ENCODE results near the gene TEX22.

The TEX22 gene

GRCh38 chr14:105449276-105450122, 51.2 kb downstream of the TEX22 start (continued):
- TF ChIP-seq TSHZ1 (tag by site-specific recombination; IDR thresholded peaks at IDR 0.05; ENCODE audit: borderline replicate concordance) (no peak), PATZ1 (tag by site-specific recombination; IDR thresholded peaks at IDR 0.05) (no peak), ZNF138 (tag by site-specific recombination; IDR thresholded peaks at IDR 0.05; ENCODE audit: borderline replicate concordance) (no peak), ZNF404 (tag by site-specific recombination; IDR thresholded peaks at IDR 0.05) (no peak), ZFP41 (tag by site-specific recombination; IDR thresholded peaks at IDR 0.05; ENCODE audit: borderline replicate concordance) (no peak), ZNF37A (tag by site-specific recombination; IDR thresholded peaks at IDR 0.05) (no peak), ZNF16 (tag by site-specific recombination; IDR thresholded peaks at IDR 0.05; ENCODE audit: low read depth) (no peak), ZNF366 (tag by site-specific recombination; conservative IDR thresholded peaks at IDR 0.05) (no peak), ZNF280D (tag by site-specific recombination; IDR thresholded peaks at IDR 0.05) (no peak)

GRCh38 chr14:105450123-105450505, 51.8 kb downstream of the TEX22 start:
- CTCF ChIA-PET: interaction anchor here (0.6 kb wide), 1 partner anchor 10 kb away, joined by 3 read pairs; no protein-coding TSS in a partner anchor
- no peaks in the 10 kb centered on the region for H3K4me1 ChIP-seq (ENCODE audit: control insufficient read depth, insufficient read depth, low read length)
- no peaks in the 10 kb centered on the region for H3K9me3 ChIP-seq (ENCODE audit: control insufficient read depth, insufficient read depth, low read depth, low read length)
- no peak overlapping the region for H3K27ac ChIP-seq (ENCODE audit: extremely low read depth, low read depth, low read length)
- POLR2A ChIA-PET: no interaction called here
- H3K36me3 ChIP-seq (ENCODE audit: control insufficient read depth in 2 of 2, insufficient read depth in 1 of 2, low read length in 2 of 2): peaks cover 13 to 72% of the 10 kb centered on the region in 2 experiments; a peak in 2 of 3 replicates
- no peak overlapping the region for H3K4me3 ChIP-seq (ENCODE audit: low read depth, low read length)
- TF ChIP-seq ZNF768 (tag by site-specific recombination; IDR thresholded peaks at IDR 0.05) (no peak), ZNF184 (tag by site-specific recombination; IDR thresholded peaks at IDR 0.05) (no peak), ZNF280D (tag by site-specific recombination; IDR thresholded peaks at IDR 0.05) (no peak), MYNN (tag by site-specific recombination; IDR thresholded peaks at IDR 0.05; ENCODE audit: borderline replicate concordance) (no peak), ZNF785 (tag by site-specific recombination; IDR thresholded peaks at IDR 0.05) (no peak), ZNF571 (tag by site-specific recombination; IDR thresholded peaks at IDR 0.05) (no peak), ZNF362 (tag by site-specific recombination; IDR thresholded peaks at IDR 0.05) (no peak), SCRT1 (tag by site-specific recombination; IDR thresholded peaks at IDR 0.05; ENCODE audit: borderline replicate concordance) (no peak), ZIC2 (tag by site-specific recombination; IDR thresholded peaks at IDR 0.05) (no peak), ZNF280C (tag by site-specific recombination; IDR thresholded peaks at IDR 0.05) (no peak)
